Skeletal muscle satellite cell (primary cell): ENCODE results near the gene CREBBP.

ENCODE experiments used
- H3K27me3 ChIP-seq: 2 replicates; pipeline ENCODE4 v1.7.0; 2013; ENCODE audit warnings: low read length; ENCODE audit not compliant: control insufficient read depth, insufficient read depth
- H3K36me3 ChIP-seq: 2 replicates; pipeline ENCODE4 v1.7.0; 2013; ENCODE audit warnings: mild to moderate bottlenecking, control low read depth, low read length; ENCODE audit not compliant: insufficient read depth
- H3K4me1 ChIP-seq: 2 replicates; pipeline ENCODE4 v1.7.0; 2013; ENCODE audit warnings: low read length; ENCODE audit not compliant: control insufficient read depth, insufficient read depth
- H3K4me2 ChIP-seq: 2 replicates; pipeline ENCODE4 v1.7.0; 2013; ENCODE audit warnings: mild to moderate bottlenecking, low read length
- H3K4me3 ChIP-seq: 2 replicates; pipeline ENCODE4 v1.7.0; 2013; ENCODE audit warnings: low read length
- H3K9ac ChIP-seq: 2 replicates; pipeline ENCODE4 v1.7.0; 2013; ENCODE audit warnings: mild to moderate bottlenecking, low read depth, low read length, moderate library complexity
- H3K9me3 ChIP-seq: replicated peaks from 2 replicates; pipeline ENCODE4 v1.7.0; 2013; ENCODE audit warnings: mild to moderate bottlenecking, control low read depth, low read length

CREBBP gene

DNA sequence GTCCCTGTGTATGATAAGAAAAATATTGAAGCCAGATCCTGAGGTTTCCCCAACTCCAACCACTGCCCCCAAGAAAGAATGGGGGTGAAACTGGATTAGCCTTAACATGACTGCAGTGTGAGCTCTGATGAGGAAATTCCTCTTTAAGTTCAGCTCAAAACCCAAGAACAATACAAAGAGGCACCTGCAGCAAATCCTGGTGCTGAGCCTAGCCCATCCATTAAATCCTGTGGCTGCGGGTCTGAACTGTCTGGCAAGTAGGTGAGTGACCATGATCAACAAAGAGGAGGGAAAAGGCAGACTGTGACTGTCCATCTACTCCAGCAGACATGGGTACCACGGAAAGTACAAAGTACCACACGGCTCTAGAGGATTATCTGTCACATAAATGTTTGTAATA lies 64.2 kb downstream of the CREBBP start:
- H3K4me2 ChIP-seq = no peak overlapping the region
- peaks cover 21% of the 10 kb centered on the region for H3K4me1 ChIP-seq
- H3K9ac ChIP-seq = no peak overlapping the region
- no peaks in the 10 kb centered on the region for H3K27me3 ChIP-seq
- H3K36me3 ChIP-seq = no peaks in the 10 kb centered on the region
- H3K4me3 ChIP-seq = no peak overlapping the region
- no peaks in the 10 kb centered on the region for H3K9me3 ChIP-seq

DNA sequence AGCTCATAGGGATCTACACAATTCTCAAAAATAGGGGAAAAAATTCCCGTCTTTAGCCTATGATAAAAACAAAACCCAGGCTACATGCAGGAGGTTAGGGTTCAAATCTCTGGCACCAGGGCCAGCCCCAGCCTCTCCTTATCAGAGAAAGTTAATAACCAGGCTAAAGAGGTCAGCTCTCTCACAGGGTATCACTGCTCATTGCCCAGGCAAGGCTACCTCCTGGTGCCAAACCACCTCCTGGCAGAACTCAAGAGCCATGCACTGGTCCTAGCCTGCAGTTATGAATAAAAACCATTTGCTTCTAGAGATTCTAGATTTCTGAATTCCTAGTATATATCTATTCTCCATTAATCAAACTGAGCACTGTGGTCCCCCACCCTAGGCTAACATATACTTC lies 65.8 kb downstream of the CREBBP start:
- H3K4me1 ChIP-seq = peaks cover 11% of the 10 kb centered on the region
- H3K36me3 ChIP-seq = no peaks in the 10 kb centered on the region
- H3K4me3 ChIP-seq = no peak overlapping the region
- no peaks in the 10 kb centered on the region for H3K27me3 ChIP-seq
- H3K4me2 ChIP-seq = no peak overlapping the region
- H3K9me3 ChIP-seq = no peaks in the 10 kb centered on the region
- H3K9ac ChIP-seq = no peak overlapping the region

DNA sequence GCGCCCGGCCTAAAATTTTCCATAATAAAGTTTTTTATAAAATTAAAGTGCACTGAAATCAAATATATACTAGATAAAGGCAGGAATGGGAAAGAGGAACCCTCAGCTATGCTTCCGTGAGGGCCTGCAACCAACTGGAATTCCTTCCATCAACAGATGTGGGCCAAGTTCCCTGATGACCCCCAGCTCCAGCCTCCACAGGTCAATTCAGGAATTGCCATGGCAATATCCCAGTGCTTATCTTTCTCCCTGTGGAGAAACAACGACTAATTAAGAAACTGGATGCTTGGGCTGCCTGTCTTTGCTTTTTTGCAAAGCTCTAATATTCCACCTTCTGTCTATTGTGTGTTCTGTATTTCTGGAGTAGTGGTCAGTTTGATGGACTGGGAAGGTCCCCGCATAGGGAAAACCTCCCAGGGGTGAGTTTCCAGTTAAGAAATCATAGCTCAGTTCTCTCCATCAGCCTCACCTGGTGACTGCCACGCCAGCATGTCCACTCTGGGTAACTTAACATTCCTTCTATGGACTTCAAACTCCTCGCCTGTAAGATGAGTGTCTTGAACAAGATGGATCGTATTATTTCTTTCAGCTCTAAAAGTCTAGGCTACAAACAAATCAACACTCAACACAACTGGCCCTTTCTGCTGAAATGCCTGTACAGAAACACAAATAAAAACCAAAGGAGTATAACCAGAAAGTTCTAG lies 67.9 kb downstream of the CREBBP start:
- no peak overlapping the region for H3K4me2 ChIP-seq
- H3K9me3 ChIP-seq = no peaks in the 10 kb centered on the region
- H3K4me3 ChIP-seq = no peak overlapping the region
- no peak overlapping the region for H3K9ac ChIP-seq
- no peaks in the 10 kb centered on the region for H3K27me3 ChIP-seq
- H3K36me3 ChIP-seq = peaks cover 7% of the 10 kb centered on the region
- H3K4me1 ChIP-seq = no peaks in the 10 kb centered on the region

DNA sequence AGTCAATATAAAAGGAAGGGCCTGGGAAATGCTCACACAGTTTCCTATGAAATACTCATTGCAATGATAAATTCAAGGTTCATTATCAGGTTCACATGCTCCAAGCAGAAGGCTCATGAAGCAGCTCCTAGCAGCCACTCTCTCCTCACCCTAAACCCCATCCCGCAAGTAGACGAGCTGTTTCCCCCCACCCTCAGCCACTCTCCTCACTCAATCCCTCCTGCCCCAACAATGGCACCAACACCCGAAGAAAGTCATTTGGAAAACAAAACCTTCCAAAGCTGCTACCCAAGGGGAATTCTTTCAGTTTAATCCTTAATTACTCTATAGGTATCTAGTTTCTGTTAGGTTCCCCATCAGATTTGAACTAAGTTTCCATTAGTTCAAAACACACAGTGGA lies 69.7 kb downstream of the CREBBP start:
- Histone ChIP-seq H3K4me3 (no peak overlapping the region), H3K4me1 (no peaks in the 10 kb centered on the region)

DNA sequence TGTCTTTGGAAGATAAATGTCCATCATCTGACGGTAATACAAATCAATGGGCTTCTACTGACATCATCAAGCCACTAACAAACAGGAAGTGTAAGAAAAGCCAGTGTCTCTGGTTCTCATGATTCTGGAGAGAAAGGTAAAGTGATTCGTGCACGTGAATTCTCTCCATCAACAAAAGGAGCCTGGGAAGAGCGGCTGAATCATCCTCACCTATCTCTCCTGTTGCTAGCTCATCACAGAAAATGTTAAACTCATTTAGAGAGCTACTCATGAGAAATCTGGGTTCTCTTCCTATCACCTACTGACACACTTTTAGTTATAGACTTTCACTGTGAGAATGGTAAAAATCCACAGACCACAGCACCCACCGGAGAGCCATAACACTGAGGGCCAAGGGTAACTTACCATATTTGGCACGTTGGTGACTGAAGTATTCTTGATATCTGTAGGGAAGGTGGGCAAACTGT lies 70.3 kb downstream of the CREBBP start:
- no peaks in the 10 kb centered on the region for H3K9me3 ChIP-seq
- no peak overlapping the region for H3K9ac ChIP-seq
- no peaks in the 10 kb centered on the region for H3K4me1 ChIP-seq
- no peak overlapping the region for H3K4me3 ChIP-seq
- H3K4me2 ChIP-seq = no peak overlapping the region
- H3K27me3 ChIP-seq = no peaks in the 10 kb centered on the region
- H3K36me3 ChIP-seq = peaks cover 21% of the 10 kb centered on the region

More for the DNA sequence above, 69.7 kb downstream of the CREBBP start:
- no peaks in the 10 kb centered on the region for H3K9me3 ChIP-seq
- H3K9ac ChIP-seq = no peak overlapping the region
- peaks cover 20% of the 10 kb centered on the region for H3K36me3 ChIP-seq
- no peaks in the 10 kb centered on the region for H3K27me3 ChIP-seq
- H3K4me2 ChIP-seq = no peak overlapping the region

DNA sequence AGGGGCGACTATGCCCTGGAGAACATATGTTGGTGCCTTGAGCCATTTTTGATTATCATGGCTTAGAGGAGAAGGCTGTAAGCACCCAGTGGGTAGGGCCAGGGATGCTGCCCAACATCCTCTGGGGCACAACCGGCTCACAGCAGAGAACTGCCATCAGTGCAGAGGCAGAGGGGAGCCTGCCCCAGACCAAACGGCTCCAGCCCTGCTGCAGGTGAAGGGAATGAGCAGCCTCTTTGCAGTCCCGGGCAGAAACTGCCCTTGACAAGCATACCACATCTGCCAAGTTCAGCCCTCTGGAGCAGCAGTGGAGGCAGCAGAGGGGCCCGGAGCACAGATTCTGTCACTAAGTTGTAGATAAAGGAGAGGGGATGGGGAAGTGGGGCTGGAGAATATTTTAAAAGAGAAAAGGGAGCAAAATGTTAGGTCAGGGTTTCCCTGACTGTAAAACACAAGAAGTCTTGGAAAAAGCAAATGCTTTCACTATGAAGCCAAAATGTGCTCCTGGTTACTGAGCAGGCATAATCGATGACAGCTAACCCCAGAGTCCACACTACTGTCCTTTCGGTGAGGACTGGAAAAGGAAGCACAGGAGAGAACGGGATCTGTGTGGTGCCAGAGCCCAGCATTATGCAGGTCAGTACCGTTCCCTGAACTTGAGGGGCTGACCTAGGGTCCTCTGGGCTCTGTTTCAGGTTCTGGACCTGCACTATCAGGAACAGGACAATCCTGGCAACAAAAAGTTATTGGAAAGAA lies 72.0 kb downstream of the CREBBP start:
- H3K36me3 ChIP-seq = peaks cover 21% of the 10 kb centered on the region
- H3K9ac ChIP-seq = no peak overlapping the region
- H3K27me3 ChIP-seq = no peaks in the 10 kb centered on the region
- H3K4me1 ChIP-seq = no peaks in the 10 kb centered on the region
- no peaks in the 10 kb centered on the region for H3K9me3 ChIP-seq
- H3K4me3 ChIP-seq = no peak overlapping the region
- H3K4me2 ChIP-seq = no peak overlapping the region

DNA sequence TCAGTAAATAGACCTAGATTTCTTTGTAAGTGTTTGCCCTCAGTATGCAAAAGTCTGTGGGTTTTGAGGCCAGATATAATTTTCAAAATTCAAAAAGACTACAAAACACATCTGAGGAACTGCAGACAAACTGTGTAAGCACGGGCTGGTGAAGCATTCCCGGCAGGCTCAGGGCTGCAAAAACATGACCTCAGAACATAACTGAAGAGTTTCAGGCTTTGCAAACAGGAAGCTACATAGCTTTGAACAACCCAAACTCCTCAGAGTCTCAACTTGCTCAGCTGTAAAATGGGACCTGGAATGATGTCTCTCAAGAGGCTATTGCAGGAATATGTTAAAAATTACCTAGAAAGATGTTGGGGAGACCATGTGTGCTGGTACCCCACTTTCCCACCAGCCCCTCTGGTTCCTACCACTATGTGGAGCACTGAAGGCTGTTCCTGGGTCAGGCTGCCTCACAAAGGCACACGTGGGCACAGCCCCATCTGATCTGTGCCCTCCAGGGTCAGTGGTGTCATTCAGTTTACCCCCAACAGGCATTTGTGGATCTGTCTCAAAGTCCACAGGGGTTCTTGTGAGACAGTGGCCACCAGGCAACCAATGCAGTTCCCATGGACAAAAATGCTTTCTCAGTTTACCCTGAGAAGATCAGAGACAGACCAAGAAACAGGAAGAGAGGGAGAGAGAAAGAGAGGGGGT lies 72.9 kb downstream of the CREBBP start:
- Histone ChIP-seq H3K36me3 (peaks cover 21% of the 10 kb centered on the region), H3K9ac (no peak overlapping the region), H3K4me3 (no peak overlapping the region), H3K4me1 (no peaks in the 10 kb centered on the region), H3K4me2 (no peak overlapping the region), H3K9me3 (no peaks in the 10 kb centered on the region), H3K27me3 (no peaks in the 10 kb centered on the region)

DNA sequence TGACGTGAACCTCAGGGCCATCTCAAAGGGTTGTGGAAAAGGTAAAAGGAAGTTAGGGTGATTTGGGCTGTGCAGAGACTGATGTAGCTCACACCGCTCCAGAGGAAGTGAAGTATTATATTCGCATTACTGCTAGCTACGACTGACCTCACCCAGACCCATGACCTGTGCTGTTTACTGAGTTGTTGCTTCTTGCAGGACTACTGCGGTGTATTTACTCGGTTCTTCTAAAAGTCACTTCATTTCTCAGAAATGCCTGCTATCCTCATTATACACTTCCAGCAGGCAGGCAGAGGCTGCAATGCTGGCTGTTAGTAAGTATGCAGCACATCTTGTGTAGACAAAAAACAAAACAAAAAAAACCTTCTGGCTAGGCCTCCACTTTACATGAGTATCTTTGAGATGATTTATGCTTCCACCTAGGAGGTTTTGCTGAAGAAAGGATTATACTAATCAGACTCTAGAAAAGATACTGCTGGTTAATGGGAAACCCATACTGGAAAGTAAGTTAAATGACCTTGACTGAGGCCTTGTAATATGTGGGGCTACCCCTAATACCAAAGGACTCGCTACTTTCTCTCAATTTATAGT lies 76.0 kb downstream of the CREBBP start:
- Histone ChIP-seq H3K4me1 (no peaks in the 10 kb centered on the region), H3K4me3 (no peak overlapping the region), H3K9ac (no peak overlapping the region), H3K9me3 (no peaks in the 10 kb centered on the region), H3K36me3 (peaks cover 21% of the 10 kb centered on the region), H3K4me2 (no peak overlapping the region), H3K27me3 (no peaks in the 10 kb centered on the region)

DNA sequence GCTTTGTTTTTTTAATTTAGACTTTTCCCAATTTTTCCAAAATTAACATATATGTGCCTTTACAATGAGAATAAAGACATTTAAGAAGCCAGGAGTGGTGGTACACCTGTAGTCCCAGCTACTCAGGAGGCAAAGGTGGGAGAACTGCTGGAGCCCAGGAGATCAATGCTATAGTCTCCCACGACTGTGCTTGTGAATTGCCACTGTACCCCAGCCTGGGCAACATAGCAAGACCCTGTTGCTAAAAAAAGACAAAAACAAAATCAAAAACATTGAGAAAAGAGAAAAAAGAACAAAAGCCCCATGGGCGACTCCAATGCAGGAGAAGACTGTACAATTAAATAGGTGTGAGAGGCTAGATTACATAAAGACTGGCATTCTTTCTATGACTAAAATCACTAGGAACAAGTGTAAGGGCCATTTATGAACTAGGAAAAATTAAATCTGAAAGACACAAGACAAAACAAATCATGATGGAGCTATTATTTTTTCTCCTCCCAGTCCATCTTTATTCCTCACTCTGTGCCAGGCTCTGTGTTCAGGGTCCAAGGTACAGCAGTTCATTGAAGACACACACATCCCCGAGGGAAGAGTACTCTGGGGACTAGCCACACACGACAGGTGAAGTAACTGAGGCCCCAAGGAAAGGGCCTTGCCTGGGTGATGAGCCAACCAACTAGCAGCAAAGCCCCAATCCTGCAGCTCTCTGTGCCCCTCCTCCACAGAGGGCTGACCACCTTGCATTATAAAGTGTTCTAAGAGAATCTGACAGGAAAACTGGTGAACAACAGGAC lies 79.8 kb downstream of the CREBBP start:
- H3K4me2 ChIP-seq = no peak overlapping the region
- no peak overlapping the region for H3K9ac ChIP-seq
- H3K27me3 ChIP-seq = no peaks in the 10 kb centered on the region
- no peaks in the 10 kb centered on the region for H3K4me1 ChIP-seq
- H3K4me3 ChIP-seq = no peak overlapping the region
- H3K36me3 ChIP-seq = peaks cover under 1% of the 10 kb centered on the region
- no peaks in the 10 kb centered on the region for H3K9me3 ChIP-seq

DNA sequence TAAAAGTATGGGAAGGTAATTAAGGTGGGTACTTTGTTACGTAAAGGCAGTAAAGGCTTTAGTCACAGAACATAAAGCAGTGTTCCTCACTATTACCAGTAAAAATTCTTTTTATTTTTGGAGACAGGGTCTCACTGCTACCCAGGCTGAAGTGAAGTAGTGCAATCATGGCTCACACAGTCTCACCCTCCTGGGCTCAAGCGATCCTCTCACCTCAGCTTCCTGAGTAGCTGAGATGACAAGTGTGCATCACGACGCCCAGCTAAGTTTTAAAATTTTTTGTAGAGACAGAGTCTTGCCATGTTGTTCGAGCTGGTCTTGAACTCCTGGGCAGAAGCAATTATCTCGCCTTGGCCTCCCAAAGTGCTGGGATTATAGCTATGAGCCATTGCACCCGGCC lies 80.5 kb downstream of the CREBBP start:
- no peaks in the 10 kb centered on the region for H3K36me3 ChIP-seq
- H3K4me2 ChIP-seq = no peak overlapping the region
- H3K9me3 ChIP-seq = no peaks in the 10 kb centered on the region
- no peak overlapping the region for H3K9ac ChIP-seq
- no peaks in the 10 kb centered on the region for H3K27me3 ChIP-seq
- H3K4me3 ChIP-seq = no peak overlapping the region
- H3K4me1 ChIP-seq = no peaks in the 10 kb centered on the region

DNA sequence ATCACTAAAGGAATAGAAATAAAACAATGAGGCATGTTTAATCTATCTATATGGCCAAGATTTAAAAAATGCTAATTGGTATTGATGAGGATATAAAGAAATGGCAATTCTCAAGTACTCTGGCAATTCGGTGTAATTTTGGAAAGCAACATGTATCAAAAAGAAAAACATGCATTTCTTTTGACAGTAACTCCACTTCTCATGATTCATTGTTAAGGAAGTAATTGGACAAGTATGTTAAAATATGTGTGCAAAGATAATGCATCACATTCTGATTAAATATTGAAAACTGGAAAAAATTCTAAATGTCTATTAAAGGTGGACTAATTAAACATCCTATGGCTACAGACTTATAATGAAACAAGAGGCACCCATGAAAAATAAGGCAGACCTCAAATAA lies 81.2 kb downstream of the CREBBP start:
- Histone ChIP-seq H3K4me2 (no peak overlapping the region), H3K27me3 (no peaks in the 10 kb centered on the region), H3K4me3 (no peak overlapping the region), H3K4me1 (no peaks in the 10 kb centered on the region), H3K36me3 (no peaks in the 10 kb centered on the region), H3K9ac (no peak overlapping the region), H3K9me3 (no peaks in the 10 kb centered on the region)
